ENCODE measurements around the gene GOLGA8B.
"Not testable (repeated sequence)": the region's sequence is repeated elsewhere in the genome, so short reads cannot be mapped to it uniquely, and the experiment has no call there.

Gene GOLGA8B

GRCh38 chr15:34598799-34599585 is 15.5 kb upstream of the GOLGA8B start:
- DNase-seq (ENCODE audit: low read depth in 2 of 2) = no peak

- no peak for DNase-seq (ENCODE audit: low read depth in 2 of 2)
Observed at GRCh38 chr15:34597316-34597715, 13.9 kb upstream of the GOLGA8B start.

- no peak for DNase-seq (ENCODE audit: low read depth in 2 of 2)
Observed at GRCh38 chr15:34594361-34594760, 10.9 kb upstream of the GOLGA8B start.

- DNase-seq (ENCODE audit: low read depth in 2 of 2) = no peak
Observed at GRCh38 chr15:34591306-34591705, 7.9 kb upstream of the GOLGA8B start.

GRCh38 chr15:34588046-34588674 is 4.7 kb upstream of the GOLGA8B start:
- DNase-seq (ENCODE audit: low read depth in 2 of 2) = peak; percentile 15 to 42

- DNase-seq (ENCODE audit: low read depth in 2 of 2) = not testable (repeated sequence)
Observed at GRCh38 chr15:34585966-34586365, 2.5 kb upstream of the GOLGA8B start.

GRCh38 chr15:34584996-34585395 is 1.5 kb upstream of the GOLGA8B start:
- DNase-seq (ENCODE audit: low read depth in 2 of 2) = no peak

- DNase-seq (ENCODE audit: low read depth in 2 of 2) = no peak
Observed at GRCh38 chr15:34584330-34584668, 848 bp upstream of the GOLGA8B start.

- no peak for DNase-seq (ENCODE audit: low read depth in 2 of 2)
Observed at GRCh38 chr15:34582461-34583371, 735 bp downstream of the GOLGA8B start.

GRCh38 chr15:34581687-34582460 is 1.6 kb downstream of the GOLGA8B start:
- DNase-seq (ENCODE audit: low read depth in 2 of 2) = not testable (repeated sequence)

GRCh38 chr15:34581043-34581365 is 2.4 kb downstream of the GOLGA8B start:
- no peak for DNase-seq (ENCODE audit: low read depth in 2 of 2)

GRCh38 chr15:34580251-34581042 is 3.0 kb downstream of the GOLGA8B start:
- not testable (repeated sequence) for DNase-seq (ENCODE audit: low read depth in 2 of 2)

- no peak for DNase-seq (ENCODE audit: low read depth in 2 of 2)
Observed at GRCh38 chr15:34578283-34578674, 5.2 kb downstream of the GOLGA8B start.

- DNase-seq (ENCODE audit: low read depth in 2 of 2) = not testable (repeated sequence)
Observed at GRCh38 chr15:34577658-34578282, 5.7 kb downstream of the GOLGA8B start.

- not testable (repeated sequence) for DNase-seq (ENCODE audit: low read depth in 2 of 2)
Observed at GRCh38 chr15:34575035-34575434, 8.4 kb downstream of the GOLGA8B start.

GRCh38 chr15:34572921-34573320 is 10.5 kb downstream of the GOLGA8B start:
- DNase-seq (ENCODE audit: low read depth in 2 of 2) = not testable (repeated sequence)

GRCh38 chr15:34572019-34572641 is 11.3 kb downstream of the GOLGA8B start:
- DNase-seq (ENCODE audit: low read depth in 2 of 2) = not testable (repeated sequence)

- DNase-seq (ENCODE audit: low read depth in 2 of 2) = not testable (repeated sequence)
Observed at GRCh38 chr15:34569670-34570396, 13.6 kb downstream of the GOLGA8B start.

GRCh38 chr15:34567174-34567573 is 16.3 kb downstream of the GOLGA8B start:
- not testable (repeated sequence) for DNase-seq (ENCODE audit: low read depth in 2 of 2)

Measured in stimulated activated CD8-positive, alpha-beta memory T cell treated with anti-CD3 and anti-CD28 coated beads, Interleukin-15, amount 100 ng/mL, for 4 hours (primary cell).